ENCODE data around the gene SATL1. TPM values are rescaled to one million over a fixed set of nuclear protein-coding genes. Genes with fewer than 3 reads are reported as not detected.

SATL1 gene
- total and polyA plus RNA-seq, 4 donors = 0.05 TPM; not detected in 3

GRCh38 chrX:85139422-85139821 lies 104.2 kb downstream of the SATL1 start (continued):
- TF ChIP-seq REST (IDR thresholded peaks at IDR 0.05) = no peak

GRCh38 chrX:85136409-85136808 lies 107.2 kb downstream of the SATL1 start:
- H3K9ac ChIP-seq (ENCODE audit: low read depth in 1 of 2, low read length in 2 of 2) = no peak overlapping the region
- DNase-seq (ENCODE audit: low spot score) = no peak
- no peak overlapping the region for H3K4me3 ChIP-seq (ENCODE audit: low read depth in 1 of 3, low read length in 3 of 3)
- no peaks in the 10 kb centered on the region for H3K36me3 ChIP-seq (ENCODE audit: control insufficient read depth in 4 of 4, insufficient read depth in 3 of 4, low read depth in 1 of 4, low read length in 3 of 4)
- H3K9me3 ChIP-seq (ENCODE audit: control insufficient read depth in 4 of 4, low read length in 3 of 4) = no peaks in the 10 kb centered on the region
- H3K27me3 ChIP-seq (ENCODE audit: control insufficient read depth in 4 of 4, insufficient read depth in 4 of 4, low read length in 3 of 4) = no peaks in the 10 kb centered on the region
- H3K4me1 ChIP-seq (ENCODE audit: control insufficient read depth in 4 of 4, insufficient read depth in 4 of 4, low read length in 3 of 4) = no peaks in the 10 kb centered on the region
- no peak overlapping the region for H3K27ac ChIP-seq (ENCODE audit: low read depth in 1 of 2, low read length in 2 of 2)
- TF ChIP-seq CTCF (IDR thresholded peaks at IDR 0.05; ENCODE audit: low read depth, low read length, missing input control) = no peak
- no peak for TF ChIP-seq RXRA (IDR thresholded peaks at IDR 0.05)
- TF ChIP-seq SP1 (IDR thresholded peaks at IDR 0.05) = no peak
- TF ChIP-seq FOXA2 (IDR thresholded peaks at IDR 0.05) = no peak
- TF ChIP-seq ZBTB33 (IDR thresholded peaks at IDR 0.05) = no peak
- no peak for TF ChIP-seq HNF4G (IDR thresholded peaks at IDR 0.05)
- no peak for TF ChIP-seq JUND (IDR thresholded peaks at IDR 0.05)
- TF ChIP-seq FOXA1 (IDR thresholded peaks at IDR 0.05) = no peak
- TF ChIP-seq TAF1 (conservative IDR thresholded peaks at IDR 0.05) = no peak
- TF ChIP-seq HNF4A (conservative IDR thresholded peaks at IDR 0.05) = no peak
- no peak for TF ChIP-seq REST (IDR thresholded peaks at IDR 0.05)
- no peak for TF ChIP-seq EGR1 (IDR thresholded peaks at IDR 0.05; ENCODE audit: low read depth in 2 of 2)
- TF ChIP-seq ATF3 (IDR thresholded peaks at IDR 0.05) = no peak
- TF ChIP-seq GABPA (IDR thresholded peaks at IDR 0.05 in 1 of 2, conservative IDR thresholded peaks at IDR 0.05 in 1 of 2) = no peak
- TF ChIP-seq RAD21 (IDR thresholded peaks at IDR 0.05) = no peak
- no peak for TF ChIP-seq MAX (IDR thresholded peaks at IDR 0.05)
- no peak for TF ChIP-seq NR2F2 (IDR thresholded peaks at IDR 0.05)

Measured in liver (tissue), 9 donors.